ENCODE measurements around the gene C9orf43.

The C9orf43 gene

DNA sequence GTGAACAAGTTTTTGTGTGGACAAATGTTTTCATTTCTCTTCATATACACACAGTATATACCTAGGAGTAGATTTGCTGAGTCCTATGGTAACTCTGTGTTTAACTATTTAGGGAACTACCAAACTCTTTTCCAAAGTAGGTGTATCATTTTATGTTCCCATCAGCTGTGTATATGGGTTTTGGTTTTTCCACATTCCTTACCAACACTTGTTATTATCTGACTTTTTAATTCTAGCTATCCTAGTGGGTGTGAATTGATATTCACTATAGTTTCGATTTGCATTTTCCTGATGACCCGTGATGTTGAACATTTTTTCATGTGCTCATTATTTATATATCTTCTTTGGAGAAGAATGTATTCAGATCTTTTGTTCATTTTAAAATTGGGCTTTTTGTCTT lies 56.6 kb downstream of the C9orf43 start:
- DNase-seq (ENCODE audit: low spot score) = no peak

GRCh38 chr9:113468716-113469448 lies 58.3 kb downstream of the C9orf43 start:
- no peak for DNase-seq (ENCODE audit: low spot score)

DNA sequence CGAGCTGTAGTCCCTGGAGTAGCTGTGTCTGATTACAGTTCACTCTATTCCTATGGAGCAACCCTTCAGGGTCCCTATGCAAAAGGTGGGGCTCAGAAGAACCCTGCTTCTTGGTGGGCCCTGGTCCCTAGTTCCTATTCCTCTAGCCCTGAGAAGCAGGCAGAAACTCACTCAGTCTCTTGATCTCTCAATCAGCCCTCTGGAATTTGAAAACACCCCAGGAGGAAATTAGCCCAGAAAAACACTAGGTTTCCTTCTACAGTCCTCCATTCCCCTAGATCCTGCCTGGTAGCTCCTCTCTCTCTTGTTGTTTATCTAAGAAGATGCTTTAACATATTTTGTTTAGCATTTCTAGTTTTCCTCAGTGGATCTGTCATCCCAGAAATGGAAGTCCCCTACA lies 60.6 kb downstream of the C9orf43 start:
- DNase-seq (ENCODE audit: low spot score) = no peak

- no peak for DNase-seq (ENCODE audit: low spot score)
These were observed 61.0 kb downstream of the C9orf43 start for GRCh38 chr9:113471566-113471965.

- no peak for DNase-seq (ENCODE audit: low spot score)
These were observed 61.7 kb downstream of the C9orf43 start for GRCh38 chr9:113472199-113472598.

DNA sequence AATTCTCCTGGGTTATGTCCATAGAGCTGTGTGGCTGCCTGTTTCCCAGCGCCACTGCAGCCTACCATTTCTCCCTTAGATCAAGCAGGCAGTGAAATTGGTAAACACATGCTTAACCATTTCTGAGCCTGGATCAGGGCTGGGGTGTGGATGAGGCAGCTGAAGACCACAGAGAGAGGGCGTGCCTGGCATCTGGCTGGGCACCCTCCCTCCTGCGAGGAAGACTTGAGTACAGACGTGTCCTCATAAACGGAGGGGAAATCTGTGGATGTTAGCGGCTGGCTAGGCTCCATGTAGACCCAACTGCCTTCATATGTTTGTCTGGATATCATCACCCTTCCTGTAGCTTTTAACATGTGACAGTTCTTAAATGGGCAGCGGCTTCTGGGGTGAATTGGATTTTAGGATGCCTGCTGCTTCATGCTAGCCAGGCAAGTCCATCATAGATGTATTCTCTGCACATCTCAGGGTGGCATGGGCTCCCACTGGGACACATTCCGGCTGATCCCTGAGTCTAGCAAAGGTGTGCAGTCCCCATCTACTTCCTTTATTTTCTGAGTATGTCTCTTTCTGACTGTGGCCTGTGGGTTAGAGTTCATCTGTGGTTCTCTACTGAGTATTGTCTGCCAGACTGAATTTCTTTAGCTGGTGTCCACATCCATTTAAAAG lies 63.9 kb downstream of the C9orf43 start:
- DNase-seq (ENCODE audit: low spot score) = no peak

- no peak for DNase-seq (ENCODE audit: low spot score)
These were observed 64.5 kb downstream of the C9orf43 start for GRCh38 chr9:113475031-113475430.

- DNase-seq (ENCODE audit: low spot score) = no peak
These were observed 65.4 kb downstream of the C9orf43 start for GRCh38 chr9:113475992-113476391.

DNA sequence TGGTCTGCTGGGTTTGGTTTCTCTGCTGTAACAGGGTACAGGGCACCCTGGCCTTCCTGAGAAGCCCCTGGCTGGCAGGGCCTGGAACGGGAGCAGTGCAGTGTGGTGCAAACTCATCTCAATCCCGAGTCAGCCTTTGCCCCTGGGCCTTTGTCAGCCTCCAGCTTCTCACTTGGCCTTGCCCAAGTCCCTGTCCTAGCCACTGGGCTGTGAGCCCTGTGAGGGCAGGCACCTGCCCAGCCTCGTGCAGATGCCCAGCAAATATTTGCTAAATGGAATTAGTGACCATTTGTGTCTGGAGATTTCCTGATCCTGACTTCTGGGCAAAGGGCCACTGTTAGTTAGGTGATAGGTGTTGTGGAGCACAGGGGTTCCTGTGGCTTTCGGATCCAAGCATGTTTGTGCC lies 66.0 kb downstream of the C9orf43 start:
- DNase-seq (ENCODE audit: low spot score) = no peak

- no peak for DNase-seq (ENCODE audit: low spot score)
These were observed 66.5 kb downstream of the C9orf43 start for GRCh38 chr9:113477058-113477457.

GRCh38 chr9:113477661-113478060 lies 67.1 kb downstream of the C9orf43 start:
- no peak for DNase-seq (ENCODE audit: low spot score)

GRCh38 chr9:113479174-113479621 lies 68.7 kb downstream of the C9orf43 start:
- DNase-seq (ENCODE audit: low spot score) = no peak
